Keratinocyte (primary cell): ENCODE results near the gene RANBP3.

Source experiments
- EZH2 ChIP-seq: IDR thresholded peaks from one replicate; pipeline ENCODE4 v1.6.1; 2012; ENCODE audit warnings: inconsistent platforms, mild to moderate bottlenecking, low read length, moderate library complexity
- TF ChIP-seq, protein P1 (sequence below), 3 experiments: IDR thresholded peaks in 1 of 3; conservative IDR thresholded peaks in 1 of 3; optimal IDR thresholded peaks in 1 of 3; 2 replicates in 2 of 3; 3 replicates in 1 of 3; pipeline versions ENCODE3 to v1.5.1; 2011; ENCODE audit warnings: low read length in 3 of 3, mild to moderate bottlenecking in 3 of 3, moderate library complexity in 2 of 3, control low read depth in 1 of 3, inconsistent platforms in 1 of 3; ENCODE audit not compliant: insufficient read depth in 2 of 3; ENCODE audit errors: extremely low read depth in 1 of 3

DNA sequence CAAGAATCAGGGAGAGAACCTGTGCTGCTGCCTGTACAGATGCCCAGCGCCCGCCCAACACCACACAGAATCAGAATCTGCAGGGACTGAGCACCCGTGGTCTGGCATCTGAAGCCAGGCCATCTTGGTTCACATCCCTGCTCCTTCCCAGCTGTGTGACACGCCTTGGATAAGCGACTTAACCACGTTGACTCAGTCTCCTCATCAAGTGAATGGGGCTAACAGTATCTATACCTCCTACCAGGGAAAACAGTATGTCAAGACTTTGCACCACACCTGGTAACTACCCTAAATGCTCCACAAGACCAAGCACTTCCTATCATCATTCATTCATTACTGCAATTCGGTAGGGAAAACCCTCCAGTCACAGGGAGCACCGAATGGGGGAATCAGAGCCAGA lies 1.2 kb downstream of the RANBP3 start:
- TF ChIP-seq, protein P1, sequence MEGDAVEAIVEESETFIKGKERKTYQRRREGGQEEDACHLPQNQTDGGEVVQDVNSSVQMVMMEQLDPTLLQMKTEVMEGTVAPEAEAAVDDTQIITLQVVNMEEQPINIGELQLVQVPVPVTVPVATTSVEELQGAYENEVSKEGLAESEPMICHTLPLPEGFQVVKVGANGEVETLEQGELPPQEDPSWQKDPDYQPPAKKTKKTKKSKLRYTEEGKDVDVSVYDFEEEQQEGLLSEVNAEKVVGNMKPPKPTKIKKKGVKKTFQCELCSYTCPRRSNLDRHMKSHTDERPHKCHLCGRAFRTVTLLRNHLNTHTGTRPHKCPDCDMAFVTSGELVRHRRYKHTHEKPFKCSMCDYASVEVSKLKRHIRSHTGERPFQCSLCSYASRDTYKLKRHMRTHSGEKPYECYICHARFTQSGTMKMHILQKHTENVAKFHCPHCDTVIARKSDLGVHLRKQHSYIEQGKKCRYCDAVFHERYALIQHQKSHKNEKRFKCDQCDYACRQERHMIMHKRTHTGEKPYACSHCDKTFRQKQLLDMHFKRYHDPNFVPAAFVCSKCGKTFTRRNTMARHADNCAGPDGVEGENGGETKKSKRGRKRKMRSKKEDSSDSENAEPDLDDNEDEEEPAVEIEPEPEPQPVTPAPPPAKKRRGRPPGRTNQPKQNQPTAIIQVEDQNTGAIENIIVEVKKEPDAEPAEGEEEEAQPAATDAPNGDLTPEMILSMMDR (optimal IDR thresholded peaks at IDR 0.05 in 1 of 3, IDR thresholded peaks at IDR 0.05 in 1 of 3, conservative IDR thresholded peaks at IDR 0.05 in 1 of 3; ENCODE audit: extremely low read depth in 1 of 3, insufficient read depth in 2 of 3, low read length in 3 of 3): no peak
- no peak for TF ChIP-seq EZH2
